HG03066 (cell line): ENCODE results near the gene MCM6.
A peak's percentile ranks its signal among the peaks of the same experiment; 100 is the strongest.
"Not testable (repeated sequence)": the region's sequence is repeated elsewhere in the genome, so short reads cannot be mapped to it uniquely, and the experiment has no call there.

ENCODE experiments used
- ATAC-seq: cut with Tn5 transposase; IDR thresholded peaks from one replicate; pipeline ENCODE4 v1.9.1; 2021; ENCODE audit warnings: low read depth; ENCODE audit not compliant: unreplicated experiment

The MCM6 gene

GRCh38 chr2:135825131-135825530, 51.1 kb downstream of the MCM6 start:
- no peak for ATAC-seq

- ATAC-seq = no peak
Observed at GRCh38 chr2:135822855-135823254, 53.4 kb downstream of the MCM6 start.

DNA sequence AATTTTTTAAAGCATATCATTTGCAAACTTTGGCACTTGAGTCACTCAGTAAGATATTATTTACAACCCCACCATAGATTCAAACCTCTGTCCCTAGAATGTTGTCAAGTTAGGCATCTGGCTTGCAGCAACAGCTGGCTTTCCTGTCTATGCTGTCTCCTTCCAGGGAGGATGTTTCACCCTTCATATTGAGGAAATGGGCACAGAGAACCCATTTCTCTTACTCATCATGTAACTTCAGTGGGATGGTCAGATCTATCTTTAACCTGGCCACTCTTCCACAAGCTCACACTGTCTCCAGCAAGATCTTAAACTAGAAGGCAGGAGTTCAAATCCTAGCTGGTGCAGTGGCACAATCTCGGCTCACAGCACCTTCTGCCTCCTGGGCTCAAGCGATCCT, 55.1 kb downstream of the MCM6 start:
- ATAC-seq = no peak

- peak; percentile 89 for ATAC-seq
Observed at GRCh38 chr2:135820003-135820618, 56.1 kb downstream of the MCM6 start.

- ATAC-seq = no peak
Observed at GRCh38 chr2:135818937-135819610, 57.2 kb downstream of the MCM6 start.

GRCh38 chr2:135817951-135818350, 58.3 kb downstream of the MCM6 start:
- no peak for ATAC-seq

GRCh38 chr2:135817466-135817865, 58.8 kb downstream of the MCM6 start:
- ATAC-seq = no peak

DNA sequence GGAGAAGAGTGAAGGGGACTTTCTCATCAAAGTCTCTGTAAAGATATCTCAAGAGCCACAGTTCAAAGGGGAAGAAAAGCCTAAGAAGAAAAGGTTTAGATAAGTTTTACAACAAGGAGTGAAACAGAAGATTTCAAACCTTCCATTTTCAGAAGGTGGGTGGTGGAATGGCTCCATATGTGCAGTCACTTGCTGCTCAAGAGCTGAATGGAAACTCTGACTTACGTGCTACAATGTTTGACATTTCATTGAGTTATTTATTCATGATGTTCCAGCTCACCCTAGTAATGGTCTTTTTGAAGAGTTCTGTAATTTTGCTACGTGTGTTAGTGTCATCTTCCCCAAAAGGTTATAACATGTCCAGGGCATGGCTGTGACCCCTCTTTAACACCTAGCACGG, 61.0 kb downstream of the MCM6 start:
- no peak for ATAC-seq

GRCh38 chr2:135812907-135813511, 63.2 kb downstream of the MCM6 start:
- no peak for ATAC-seq

- ATAC-seq = not testable (repeated sequence)
Observed at GRCh38 chr2:135807874-135808273, 68.4 kb downstream of the MCM6 start.

GRCh38 chr2:135803278-135803677, 73.0 kb downstream of the MCM6 start:
- ATAC-seq = no peak

GRCh38 chr2:135802350-135802749, 73.9 kb downstream of the MCM6 start:
- ATAC-seq = no peak

GRCh38 chr2:135800513-135801460, 75.5 kb downstream of the MCM6 start:
- ATAC-seq = no peak

DNA sequence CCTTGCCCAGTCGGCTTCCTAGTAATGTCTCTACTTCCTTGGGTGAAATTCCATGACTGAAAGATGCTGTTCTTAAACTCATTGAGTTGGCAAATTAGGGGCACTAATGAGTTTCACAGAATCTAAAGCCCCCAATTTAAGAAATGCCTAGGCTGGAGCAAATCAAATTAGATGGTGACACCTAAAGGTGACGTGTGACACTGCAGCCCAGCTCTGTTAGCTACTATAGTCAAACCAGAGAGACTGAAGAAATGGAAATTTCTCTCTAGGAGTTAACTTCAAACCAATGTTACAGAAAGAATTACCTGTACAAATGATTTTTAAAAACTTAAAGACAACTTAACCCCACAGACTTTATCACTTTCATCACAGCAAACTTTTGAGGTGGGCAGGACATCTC, 76.5 kb downstream of the MCM6 start:
- ATAC-seq = no peak

DNA sequence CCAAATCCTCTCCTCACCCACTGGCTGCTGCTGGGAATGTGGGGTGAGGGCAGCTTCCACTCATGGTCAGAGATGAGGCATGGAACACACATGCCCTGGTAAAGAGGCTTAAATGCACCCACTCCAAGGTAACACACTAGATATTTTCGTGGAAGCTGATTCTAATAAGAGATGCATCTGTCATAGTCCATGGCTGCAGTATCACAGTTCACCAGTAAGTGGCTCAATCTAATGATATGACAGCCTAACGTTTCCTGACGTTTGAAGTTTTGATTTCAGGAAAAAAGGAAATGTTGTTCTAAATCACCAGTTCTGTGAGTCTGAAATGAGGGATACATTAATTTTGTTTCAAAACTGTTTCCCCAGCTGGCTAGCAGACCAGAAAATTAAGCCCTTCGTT, 77.5 kb downstream of the MCM6 start:
- ATAC-seq = no peak

- no peak for ATAC-seq
Observed at GRCh38 chr2:135798275-135798705, 78.0 kb downstream of the MCM6 start.

GRCh38 chr2:135797497-135798274, 78.6 kb downstream of the MCM6 start:
- peak; percentile 74 for ATAC-seq

DNA sequence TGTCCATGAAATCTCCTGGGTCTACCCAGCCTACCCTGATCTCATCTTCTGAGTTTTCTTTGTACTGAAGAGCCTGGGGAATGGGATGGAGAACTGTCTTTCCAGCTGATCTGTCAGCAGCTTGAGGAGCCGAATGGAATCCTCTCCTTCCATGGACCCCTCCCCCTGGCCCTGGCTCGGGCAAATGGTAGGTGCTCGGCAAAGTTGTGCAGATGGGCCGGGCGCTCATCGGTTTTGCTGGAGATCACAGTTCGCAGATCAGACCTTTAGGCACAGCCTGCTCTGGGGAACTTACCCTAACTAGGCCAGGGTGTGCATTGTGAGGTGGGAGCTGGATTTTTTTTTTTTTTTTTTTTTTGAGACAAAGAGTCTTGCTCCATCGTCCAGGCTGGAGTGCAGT, 79.6 kb downstream of the MCM6 start:
- no peak for ATAC-seq

DNA sequence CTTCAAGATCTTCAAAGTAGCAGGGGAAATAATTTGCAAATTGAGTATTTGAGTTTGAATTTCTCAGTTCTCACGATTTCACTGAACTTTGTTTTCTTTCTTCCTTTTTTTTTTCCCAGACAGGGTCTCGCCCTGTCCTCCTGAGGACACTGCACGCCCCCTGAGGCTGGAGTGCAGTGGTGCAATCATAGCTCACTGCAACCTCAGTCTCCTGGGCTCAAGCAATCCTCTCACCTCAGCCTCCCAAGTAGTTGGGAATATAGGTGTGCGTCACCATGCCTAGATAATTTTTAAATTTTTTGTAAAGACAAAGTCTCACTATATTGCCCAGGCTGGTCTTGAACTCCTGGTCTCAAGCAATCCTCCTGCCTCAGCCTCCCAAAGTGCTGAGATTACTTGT, 80.6 kb downstream of the MCM6 start:
- ATAC-seq = not testable (repeated sequence)
